KBM-7 (cell line): Measurements from ENCODE around the gene KRTAP4-3.
"Not testable (repeated sequence)": the region's sequence is repeated elsewhere in the genome, so short reads cannot be mapped to it uniquely, and the experiment has no call there.

Source experiments
- DNase-seq: peaks from one replicate; pipeline ENCODE4 v3.0.0-alpha.2; 2015
- in situ Hi-C: fragments of 300-500 bp; cut with MboI; formaldehyde crosslinking; loops from 2 replicates; pipeline ENCODE4 v1.14.3; 2020; ENCODE audit warnings: low sequenced_read_pairs, low pct_unique_long_range_greater_than_20kb, mixed read lengths

Gene KRTAP4-3

GRCh38 chr17:41168121-41168520, at the start of gene KRTAP4-3:
TSS of gene KRTAP4-3 (minus strand) at chr17:41168221. CDS start at chr17:41168172, 49 bp downstream.
- DNase-seq = no peak
- in situ Hi-C loops = no loop called here

- DNase-seq = no peak
- in situ Hi-C loops = no loop called here
Measured at GRCh38 chr17:41215681-41216080, 47.7 kb upstream of the KRTAP4-3 start.

- in situ Hi-C loops = no loop called here
- no peak for DNase-seq
Measured at GRCh38 chr17:41212524-41213169, 44.6 kb upstream of the KRTAP4-3 start.

GRCh38 chr17:41211845-41212466, 43.9 kb upstream of the KRTAP4-3 start:
- no peak for DNase-seq
- in situ Hi-C loops = no loop called here

GRCh38 chr17:41199421-41200078, 31.5 kb upstream of the KRTAP4-3 start:
- DNase-seq = no peak
- in situ Hi-C loops = no loop called here

- no peak for DNase-seq
- in situ Hi-C loops = no loop called here
Measured at GRCh38 chr17:41196068-41196467, 28.0 kb upstream of the KRTAP4-3 start.

GRCh38 chr17:41190328-41190727, 22.3 kb upstream of the KRTAP4-3 start:
- DNase-seq = no peak
- in situ Hi-C loops = no loop called here

GRCh38 chr17:41189837-41190318, 21.9 kb upstream of the KRTAP4-3 start, which contains the start of gene KRTAP9-1:
TSS of gene KRTAP9-1 (plus strand) at chr17:41189887. CDS start at chr17:41189887, 0 bp downstream.
- in situ Hi-C loops, DNase-seq: not testable (repeated sequence)

- in situ Hi-C loops = no loop called here
- no peak for DNase-seq
Measured at GRCh38 chr17:41186872-41187271, 18.9 kb upstream of the KRTAP4-3 start.

GRCh38 chr17:41185001-41185400, 17.0 kb upstream of the KRTAP4-3 start:
- in situ Hi-C loops = no loop called here
- no peak for DNase-seq

GRCh38 chr17:41184480-41184961, 16.5 kb upstream of the KRTAP4-3 start, which contains the start of gene KRTAP4-1:
TSS of gene KRTAP4-1 (minus strand) at chr17:41184911. CDS start at chr17:41184854, 57 bp downstream.
- DNase-seq = no peak
- in situ Hi-C loops = no loop called here

- in situ Hi-C loops = no loop called here
- DNase-seq = no peak
Measured at GRCh38 chr17:41178843-41179616, 11.0 kb upstream of the KRTAP4-3 start.

GRCh38 chr17:41178341-41178740, 10.3 kb upstream of the KRTAP4-3 start:
- DNase-seq = no peak
- in situ Hi-C loops = no loop called here

GRCh38 chr17:41177727-41178271, 9.8 kb upstream of the KRTAP4-3 start, which contains the start of gene KRTAP4-2:
TSS of gene KRTAP4-2 (minus strand) at chr17:41178221. CDS start at chr17:41178164, 57 bp downstream.
- in situ Hi-C loops = no loop called here
- DNase-seq = no peak

- peak; percentile 3 for DNase-seq
- in situ Hi-C loops = no loop called here
Measured at GRCh38 chr17:41176744-41177387, 8.8 kb upstream of the KRTAP4-3 start.

GRCh38 chr17:41171886-41172285, 3.9 kb upstream of the KRTAP4-3 start:
- in situ Hi-C loops = no loop called here
- DNase-seq = no peak

GRCh38 chr17:41167561-41167960, 460 bp downstream of the KRTAP4-3 start:
- in situ Hi-C loops = no loop called here
- DNase-seq = no peak

- in situ Hi-C loops = no loop called here
- DNase-seq = no peak
Measured at GRCh38 chr17:41163828-41164227, 4.2 kb downstream of the KRTAP4-3 start.
